Uterus (tissue), 2 donors: ENCODE data around the gene EIF3A.

Experiments used
- POLR2A ChIP-seq, 2 donors: fragments of 450-650 bp; IDR thresholded peaks; one replicate each; pipeline ENCODE4 v1.6.1; 2016; ENCODE audit warnings: antibody characterized with exemption in 2 of 2, mild to moderate bottlenecking in 1 of 2, moderate library complexity in 1 of 2
- TF ChIP-seq, protein P1 (sequence below), 4 experiments: fragments of 200-600 bp in 2 of 4; fragments of 450-650 bp in 2 of 4; sonication (generic) in 2 of 4; IDR thresholded peaks; one replicate each; pipeline ENCODE4 v1.5.1; 2016 to 2019; ENCODE audit warnings: antibody characterized with exemption in 4 of 4, mild to moderate bottlenecking in 2 of 4, moderate library complexity in 1 of 4

DNA sequence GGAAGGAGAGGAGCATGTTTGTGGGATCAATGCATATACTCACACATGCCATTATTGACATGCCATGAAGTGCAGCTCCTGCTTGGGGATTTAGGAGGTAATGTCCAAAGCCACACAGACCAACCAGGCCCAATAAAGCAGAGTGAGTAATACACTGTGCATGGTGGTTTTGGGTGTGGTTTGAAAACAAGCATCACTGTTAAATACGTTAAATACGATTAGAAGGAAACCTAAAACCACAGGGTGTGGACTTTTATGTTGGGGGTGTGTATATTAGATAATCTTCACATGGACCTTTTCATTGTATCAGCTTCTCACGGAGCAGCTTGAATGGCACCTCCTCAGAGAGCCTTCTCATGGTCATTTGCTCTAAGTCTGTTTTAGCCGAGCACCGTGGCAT, 10.4 kb upstream of the EIF3A start:
- TF ChIP-seq, protein P1, sequence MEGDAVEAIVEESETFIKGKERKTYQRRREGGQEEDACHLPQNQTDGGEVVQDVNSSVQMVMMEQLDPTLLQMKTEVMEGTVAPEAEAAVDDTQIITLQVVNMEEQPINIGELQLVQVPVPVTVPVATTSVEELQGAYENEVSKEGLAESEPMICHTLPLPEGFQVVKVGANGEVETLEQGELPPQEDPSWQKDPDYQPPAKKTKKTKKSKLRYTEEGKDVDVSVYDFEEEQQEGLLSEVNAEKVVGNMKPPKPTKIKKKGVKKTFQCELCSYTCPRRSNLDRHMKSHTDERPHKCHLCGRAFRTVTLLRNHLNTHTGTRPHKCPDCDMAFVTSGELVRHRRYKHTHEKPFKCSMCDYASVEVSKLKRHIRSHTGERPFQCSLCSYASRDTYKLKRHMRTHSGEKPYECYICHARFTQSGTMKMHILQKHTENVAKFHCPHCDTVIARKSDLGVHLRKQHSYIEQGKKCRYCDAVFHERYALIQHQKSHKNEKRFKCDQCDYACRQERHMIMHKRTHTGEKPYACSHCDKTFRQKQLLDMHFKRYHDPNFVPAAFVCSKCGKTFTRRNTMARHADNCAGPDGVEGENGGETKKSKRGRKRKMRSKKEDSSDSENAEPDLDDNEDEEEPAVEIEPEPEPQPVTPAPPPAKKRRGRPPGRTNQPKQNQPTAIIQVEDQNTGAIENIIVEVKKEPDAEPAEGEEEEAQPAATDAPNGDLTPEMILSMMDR (IDR thresholded peaks at IDR 0.05), result no peak
- no peak for TF ChIP-seq POLR2A (IDR thresholded peaks at IDR 0.05)
